Measurements from ENCODE around the gene FOXC1.
A peak's percentile ranks its signal among the peaks of the same experiment; 100 is the strongest.

Gene FOXC1

GRCh38 chr6:1598433-1598832 lies 11.3 kb upstream of the FOXC1 start:
- Mint-ChIP-seq H3K9me3 (no peaks in the 10 kb centered on the region), H3K36me3 (ENCODE audit: low read depth) (no peaks in the 10 kb centered on the region), H3K4me1 (peaks cover 21% of the 10 kb centered on the region), H3K4me3 (no peak overlapping the region), H3K27me3 (ENCODE audit: low read depth) (peaks cover 80% of the 10 kb centered on the region), H3K27ac (peak overlapping the region in 1 of 3 experiments; percentile 2)
- TF ChIP-seq, protein P1, sequence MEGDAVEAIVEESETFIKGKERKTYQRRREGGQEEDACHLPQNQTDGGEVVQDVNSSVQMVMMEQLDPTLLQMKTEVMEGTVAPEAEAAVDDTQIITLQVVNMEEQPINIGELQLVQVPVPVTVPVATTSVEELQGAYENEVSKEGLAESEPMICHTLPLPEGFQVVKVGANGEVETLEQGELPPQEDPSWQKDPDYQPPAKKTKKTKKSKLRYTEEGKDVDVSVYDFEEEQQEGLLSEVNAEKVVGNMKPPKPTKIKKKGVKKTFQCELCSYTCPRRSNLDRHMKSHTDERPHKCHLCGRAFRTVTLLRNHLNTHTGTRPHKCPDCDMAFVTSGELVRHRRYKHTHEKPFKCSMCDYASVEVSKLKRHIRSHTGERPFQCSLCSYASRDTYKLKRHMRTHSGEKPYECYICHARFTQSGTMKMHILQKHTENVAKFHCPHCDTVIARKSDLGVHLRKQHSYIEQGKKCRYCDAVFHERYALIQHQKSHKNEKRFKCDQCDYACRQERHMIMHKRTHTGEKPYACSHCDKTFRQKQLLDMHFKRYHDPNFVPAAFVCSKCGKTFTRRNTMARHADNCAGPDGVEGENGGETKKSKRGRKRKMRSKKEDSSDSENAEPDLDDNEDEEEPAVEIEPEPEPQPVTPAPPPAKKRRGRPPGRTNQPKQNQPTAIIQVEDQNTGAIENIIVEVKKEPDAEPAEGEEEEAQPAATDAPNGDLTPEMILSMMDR (IDR thresholded peaks at IDR 0.05; ENCODE audit: unreplicated experiment in 3 of 3) = no peak

GRCh38 chr6:1598886-1599285 lies 10.8 kb upstream of the FOXC1 start:
- peaks cover 21% of the 10 kb centered on the region for H3K4me1 Mint-ChIP-seq
- H3K4me3 Mint-ChIP-seq = no peak overlapping the region

DNA sequence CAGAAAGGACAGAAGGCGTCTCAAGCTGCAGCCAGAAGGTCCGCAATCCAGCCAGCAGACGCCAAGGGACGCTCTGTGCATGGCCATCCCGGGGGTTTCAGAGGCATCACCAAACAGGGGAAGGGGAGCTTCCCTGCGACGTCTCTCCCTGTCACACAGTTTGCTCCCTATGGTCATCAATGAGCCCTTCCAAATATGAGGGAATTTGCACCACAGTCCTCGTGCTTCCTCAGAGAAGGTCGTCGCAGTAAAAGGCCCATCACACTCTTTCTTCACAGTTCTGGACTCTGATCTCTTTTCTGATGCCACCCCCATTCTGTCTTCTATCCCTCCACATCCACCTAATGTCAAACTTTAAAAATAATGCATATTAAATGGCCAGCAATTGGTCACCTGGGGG lies 10.2 kb upstream of the FOXC1 start:
- no peak overlapping the region for H3K27ac Mint-ChIP-seq
- no peaks in the 10 kb centered on the region for H3K9me3 Mint-ChIP-seq
- peaks cover 21% of the 10 kb centered on the region for H3K4me1 Mint-ChIP-seq
- TF ChIP-seq, protein P1 (IDR thresholded peaks at IDR 0.05; ENCODE audit: unreplicated experiment in 3 of 3) = no peak
- no peak overlapping the region for H3K4me3 Mint-ChIP-seq
- H3K36me3 Mint-ChIP-seq (ENCODE audit: low read depth) = no peaks in the 10 kb centered on the region
- H3K27me3 Mint-ChIP-seq (ENCODE audit: low read depth) = peaks cover 79% of the 10 kb centered on the region

More at GRCh38 chr6:1598886-1599285, 10.8 kb upstream of the FOXC1 start:
- TF ChIP-seq, protein P1 (IDR thresholded peaks at IDR 0.05; ENCODE audit: unreplicated experiment in 3 of 3) = no peak
- H3K36me3 Mint-ChIP-seq (ENCODE audit: low read depth) = no peaks in the 10 kb centered on the region
- H3K27me3 Mint-ChIP-seq (ENCODE audit: low read depth) = peaks cover 80% of the 10 kb centered on the region
- no peaks in the 10 kb centered on the region for H3K9me3 Mint-ChIP-seq
- H3K27ac Mint-ChIP-seq = no peak overlapping the region

DNA sequence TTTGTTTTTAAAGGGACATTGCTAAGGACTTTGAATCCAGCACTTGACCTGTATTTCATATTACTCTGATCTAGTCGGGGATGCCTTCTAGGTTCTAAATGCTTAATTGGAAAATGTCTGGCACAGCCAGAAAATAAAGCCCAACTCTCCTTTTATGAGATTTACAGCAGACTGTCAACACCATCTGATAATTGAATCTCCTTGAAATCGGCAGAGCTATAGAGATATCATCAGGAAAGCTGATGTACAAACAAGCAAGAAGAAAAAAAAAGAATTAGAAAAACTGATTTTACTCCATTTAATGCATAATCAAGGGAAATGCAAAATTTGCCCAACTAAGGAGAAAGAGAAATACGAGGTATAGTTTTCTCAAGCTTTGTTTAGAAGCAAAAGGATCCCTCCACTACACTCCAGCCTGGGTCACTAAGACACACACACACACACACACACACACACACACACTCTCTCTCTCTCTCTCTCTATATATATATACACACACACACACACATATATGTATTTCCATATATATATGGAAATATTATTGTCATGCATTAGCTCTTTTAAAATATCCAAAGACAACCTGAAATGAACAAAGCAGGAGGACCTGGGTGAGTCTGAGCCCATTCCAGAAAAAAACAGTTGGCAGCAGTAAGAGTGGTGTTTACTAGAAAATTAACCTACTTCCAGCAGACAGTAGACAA lies 9.5 kb upstream of the FOXC1 start:
- Mint-ChIP-seq H3K27me3 (ENCODE audit: low read depth) (peaks cover 75% of the 10 kb centered on the region), H3K36me3 (ENCODE audit: low read depth) (no peaks in the 10 kb centered on the region), H3K9me3 (no peaks in the 10 kb centered on the region), H3K4me1 (peaks cover 21% of the 10 kb centered on the region), H3K27ac (no peak overlapping the region), H3K4me3 (no peak overlapping the region)
- TF ChIP-seq, protein P1 (IDR thresholded peaks at IDR 0.05; ENCODE audit: unreplicated experiment in 3 of 3) = no peak

DNA sequence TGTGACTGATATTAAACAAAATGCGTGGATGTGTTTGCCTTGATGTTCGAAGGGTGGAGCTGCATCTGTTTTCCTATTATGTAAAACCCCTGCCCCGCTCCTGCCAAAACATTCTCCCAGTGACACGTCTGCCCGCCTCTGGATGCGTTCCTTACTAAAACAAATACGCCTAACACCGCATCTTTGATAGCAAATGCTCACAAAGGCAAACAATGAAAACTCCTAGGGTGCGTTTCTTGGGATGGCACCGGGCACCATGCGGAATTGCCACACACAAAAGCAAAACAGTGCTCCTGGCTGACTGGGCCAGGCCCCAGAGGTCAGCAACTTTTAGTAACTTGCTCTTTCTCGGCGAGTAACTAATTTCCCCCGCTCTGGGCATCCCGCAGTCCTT lies 9.0 kb upstream of the FOXC1 start:
- Mint-ChIP-seq H3K36me3 (ENCODE audit: low read depth) (no peaks in the 10 kb centered on the region), H3K4me1 (peaks cover 21% of the 10 kb centered on the region), H3K27ac (no peak overlapping the region), H3K4me3 (no peak overlapping the region), H3K9me3 (no peaks in the 10 kb centered on the region), H3K27me3 (ENCODE audit: low read depth) (peaks cover 81% of the 10 kb centered on the region)
- TF ChIP-seq, protein P1 (IDR thresholded peaks at IDR 0.05; ENCODE audit: unreplicated experiment in 3 of 3) = no peak
